K562 (cell line): Measurements from ENCODE around the gene C1orf167. TPM values are rescaled to one million over a fixed set of nuclear protein-coding genes. Genes with fewer than 3 reads are reported as not detected.

Experiments used
- CTCF ChIP-seq, 3 experiments: IDR thresholded peaks in 2 of 3; conservative IDR thresholded peaks in 1 of 3; 2 replicates each; pipeline ENCODE4 v1.5.1; 2011 to 2012; ENCODE audit warnings: low read length in 3 of 3, mild to moderate bottlenecking in 3 of 3, control low read depth in 2 of 3, improper control_type of control experiment in 1 of 3, inconsistent platforms in 1 of 3, low read depth in 1 of 3, mixed read lengths in 1 of 3, moderate library complexity in 1 of 3; ENCODE audit not compliant: insufficient read depth in 2 of 3
- DPF2 ChIP-seq: fragments of 450-650 bp; IDR thresholded peaks from 2 replicates; pipeline ENCODE4 v1.6.1; 2016
- FOS ChIP-seq: IDR thresholded peaks from 3 replicates; pipeline ENCODE4 v1.6.1; 2011; ENCODE audit not compliant: insufficient read length; ENCODE audit errors: extremely low read depth
- FOSL1 ChIP-seq: fragments of 200-800 bp; sonication (Bioruptor generic); conservative IDR thresholded peaks from 2 replicates; pipeline ENCODE4 v1.6.1; 2016; ENCODE audit warnings: missing genetic modification characterization, missing compliant biosample characterization
- FOXJ2 ChIP-seq: fragments of 200-800 bp; sonication (Bioruptor generic); IDR thresholded peaks from 2 replicates; pipeline ENCODE4 v1.6.1; 2016; ENCODE audit warnings: missing genetic modification characterization, missing compliant biosample characterization
- KLF1 ChIP-seq: fragments of 450-650 bp; IDR thresholded peaks from 2 replicates; pipeline ENCODE4 v1.6.1; 2016; ENCODE audit warnings: missing genetic modification characterization, missing compliant biosample characterization
- RBM22 ChIP-seq: fragments of 200-400 bp; formaldehyde crosslinking; IDR thresholded peaks from 2 replicates; pipeline ENCODE4 v1.6.1; 2018; ENCODE audit warnings: low read length, low read depth; ENCODE audit not compliant: poor library complexity, severe bottlenecking
- STAT5B ChIP-seq: fragments of 250-450 bp; sonication (Bioruptor Pico); IDR thresholded peaks from 2 replicates; pipeline ENCODE4 v1.8.0; 2021; ENCODE audit warnings: mild to moderate bottlenecking, inconsistent platforms
- ZBTB12 ChIP-seq: fragments of 250-450 bp; sonication (Bioruptor Pico); IDR thresholded peaks from 2 replicates; pipeline ENCODE4 v1.4.0; 2020
- ZBTB7A ChIP-seq: IDR thresholded peaks from 2 replicates; pipeline ENCODE4 v1.6.1; 2011; ENCODE audit warnings: low read depth, mild to moderate bottlenecking, low read length, moderate library complexity, borderline replicate concordance; ENCODE audit not compliant: control insufficient read depth
- polyA plus RNA-seq, 8 experiments: library from polyadenylated mRNA; depleted of rRNA in 4 of 8; stranded (reverse) in 5 of 8; unstranded in 3 of 8; fragments of >200 nt; fragmentation: Nextera tagmentation in 2 of 8; fragmentation: Illumina TruSeq in 1 of 8; extraction: Ambion mirVana in 2 of 8; extraction: Trizol in 1 of 8; gene quantifications; 2 replicates each; pipeline versions ENCODE4 v1.2.1 to v1.2.3, GENCODE V29; 2011 to 2014; ENCODE audit warnings: inconsistent platforms in 1 of 8, missing spikeins in 1 of 8
- total RNA-seq, 7 experiments: library from RNA; depleted of rRNA in 6 of 7; stranded (reverse); fragments of >200 nt in 6 of 7; fragmentation: Illumina TruSeq in 2 of 7; extraction: Trizol in 2 of 7; gene quantifications; 2 replicates each; pipeline versions ENCODE4 v1.2.1 to v1.2.3, GENCODE V29; 2011 to 2021; ENCODE audit warnings: low replicate concordance in 1 of 7
- TF ChIP-seq, protein P1 (sequence below): fragments of 450-650 bp; formaldehyde crosslinking; IDR thresholded peaks from 2 replicates; pipeline ENCODE4 v1.4.0; 2020; ENCODE audit warnings: mild to moderate bottlenecking, moderate library complexity

C1orf167 gene
- total and polyA plus RNA-seq, 9 of the 15 experiments (the other 6 are each of a cell fraction or from before 2014, with no cell fraction given): 0.22 to 0.86 (median 0.31) TPM; not detected in 2

DNA sequence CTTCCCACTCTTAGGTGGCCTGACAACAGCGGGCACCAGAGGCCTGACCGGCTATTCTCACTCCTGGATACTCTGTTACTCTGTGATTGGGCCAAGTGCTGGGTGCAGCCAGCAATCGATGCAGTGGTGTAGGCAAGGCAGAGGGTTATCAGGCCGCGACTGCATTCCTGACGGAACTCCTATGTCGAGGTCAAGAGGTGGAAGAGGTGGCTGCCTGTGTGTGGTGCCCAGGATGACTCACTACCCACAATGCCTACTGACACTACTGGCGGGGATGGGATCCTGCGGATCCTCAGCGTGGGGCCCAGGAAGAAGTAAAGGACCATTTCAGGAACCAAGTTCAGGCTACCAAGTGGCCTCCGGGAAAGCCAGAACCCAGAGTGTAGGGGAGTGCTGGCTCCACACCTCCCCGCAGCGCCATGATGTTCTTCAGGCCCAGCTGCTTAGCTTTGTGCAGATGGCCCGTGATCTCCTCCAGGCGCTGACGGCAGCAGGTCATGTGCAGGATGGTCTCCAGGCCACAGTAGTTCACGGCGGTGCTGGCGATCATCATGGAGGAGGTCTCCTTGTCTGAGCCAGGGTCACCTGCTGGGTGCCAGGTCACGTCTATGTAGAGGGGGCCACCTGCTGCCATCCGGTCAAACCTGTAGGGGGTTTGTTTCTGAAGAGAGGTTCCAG is 38.9 kb downstream of the C1orf167 start (continued):
- TF ChIP-seq KLF1 (tag): no peak
- TF ChIP-seq STAT5B: no peak
- peak; percentile 15 for TF ChIP-seq FOS
- no peak for TF ChIP-seq ZBTB7A
- no peak for TF ChIP-seq RBM22
- peak; percentile 93 for TF ChIP-seq FOSL1 (tag)
- TF ChIP-seq, protein P1, sequence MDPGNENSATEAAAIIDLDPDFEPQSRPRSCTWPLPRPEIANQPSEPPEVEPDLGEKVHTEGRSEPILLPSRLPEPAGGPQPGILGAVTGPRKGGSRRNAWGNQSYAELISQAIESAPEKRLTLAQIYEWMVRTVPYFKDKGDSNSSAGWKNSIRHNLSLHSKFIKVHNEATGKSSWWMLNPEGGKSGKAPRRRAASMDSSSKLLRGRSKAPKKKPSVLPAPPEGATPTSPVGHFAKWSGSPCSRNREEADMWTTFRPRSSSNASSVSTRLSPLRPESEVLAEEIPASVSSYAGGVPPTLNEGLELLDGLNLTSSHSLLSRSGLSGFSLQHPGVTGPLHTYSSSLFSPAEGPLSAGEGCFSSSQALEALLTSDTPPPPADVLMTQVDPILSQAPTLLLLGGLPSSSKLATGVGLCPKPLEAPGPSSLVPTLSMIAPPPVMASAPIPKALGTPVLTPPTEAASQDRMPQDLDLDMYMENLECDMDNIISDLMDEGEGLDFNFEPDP (CRISPR knock-in tag): no peak
- TF ChIP-seq ZBTB12 (CRISPR knock-in tag): peak; percentile 8; the same call in 1 of the 2 replicates
- peak; percentile 60 for TF ChIP-seq DPF2
- no peak for TF ChIP-seq FOXJ2 (tag)
- peak in 1 of 3 experiments; percentile 21; a peak in 1 of 6 replicates for TF ChIP-seq CTCF (IDR thresholded peaks at IDR 0.05 in 2 of 3, conservative IDR thresholded peaks at IDR 0.05 in 1 of 3; ENCODE audit: insufficient read depth in 2 of 3, low read depth in 1 of 3, low read length in 3 of 3)
